AG08395 (cell line): ENCODE measurements around the gene SERPINB4.
"Not testable (repeated sequence)": the region's sequence is repeated elsewhere in the genome, so short reads cannot be mapped to it uniquely, and the experiment has no call there.

Experiments used
- DNase-seq: peaks from one replicate; pipeline ENCODE4 v3.0.0; 2012; ENCODE audit warnings: mixed read lengths, low spot score

Gene SERPINB4

GRCh38 chr18:63644142-63644541 lies at the start of gene SERPINB4:
Gene SERPINB4, minus strand, starts transcription at chr18:63644256. Its CDS starts 679 bp downstream, at chr18:63643577.
- not testable (repeated sequence) for DNase-seq

- no peak for DNase-seq
Observed at GRCh38 chr18:63689064-63689463, 45.0 kb upstream of the SERPINB4 start.

GRCh38 chr18:63686871-63687270 lies 42.8 kb upstream of the SERPINB4 start:
- no peak for DNase-seq

GRCh38 chr18:63684718-63685117 lies 40.7 kb upstream of the SERPINB4 start:
- no peak for DNase-seq

GRCh38 chr18:63683890-63684289 lies 39.8 kb upstream of the SERPINB4 start:
- DNase-seq = no peak

GRCh38 chr18:63683152-63683551 lies 39.1 kb upstream of the SERPINB4 start:
- peak; percentile 82 for DNase-seq

GRCh38 chr18:63681449-63682340 lies 37.6 kb upstream of the SERPINB4 start:
- no peak for DNase-seq

- no peak for DNase-seq
Observed at GRCh38 chr18:63679820-63680606, 36.0 kb upstream of the SERPINB4 start.

GRCh38 chr18:63677500-63678225 lies 33.6 kb upstream of the SERPINB4 start:
- DNase-seq = no peak

GRCh38 chr18:63676526-63677323 lies 32.7 kb upstream of the SERPINB4 start:
- DNase-seq = no peak

- DNase-seq = no peak
Observed at GRCh38 chr18:63664571-63664970, 20.5 kb upstream of the SERPINB4 start.

- not testable (repeated sequence) for DNase-seq
Observed at GRCh38 chr18:63661750-63662149, 17.7 kb upstream of the SERPINB4 start, which contains the start of gene SERPINB3. Gene SERPINB3, minus strand, starts transcription at chr18:63661893. Its CDS starts 677 bp downstream, at chr18:63661216.

GRCh38 chr18:63658920-63659319 lies 14.9 kb upstream of the SERPINB4 start:
- not testable (repeated sequence) for DNase-seq

GRCh38 chr18:63650271-63650670 lies 6.2 kb upstream of the SERPINB4 start:
- not testable (repeated sequence) for DNase-seq

GRCh38 chr18:63648241-63648640 lies 4.2 kb upstream of the SERPINB4 start:
- no peak for DNase-seq

GRCh38 chr18:63646936-63647335 lies 2.9 kb upstream of the SERPINB4 start:
- no peak for DNase-seq

GRCh38 chr18:63644694-63645093 lies 638 bp upstream of the SERPINB4 start:
- not testable (repeated sequence) for DNase-seq

GRCh38 chr18:63642668-63643356 lies 1.2 kb downstream of the SERPINB4 start:
- DNase-seq = not testable (repeated sequence)

- DNase-seq = not testable (repeated sequence)
Observed at GRCh38 chr18:63641157-63641680, 2.8 kb downstream of the SERPINB4 start.

GRCh38 chr18:63637703-63638102 lies 6.4 kb downstream of the SERPINB4 start:
- DNase-seq = no peak
